HCT116 (cell line): Measurements from ENCODE around the gene DSTYK. TPM values are rescaled to one million over a fixed set of nuclear protein-coding genes. Genes with fewer than 3 reads are reported as not detected.

Source experiments
- ATAC-seq: fragments of 200-7000 bp; cut with Tn5 transposase; 2 replicates; pipeline ENCODE4 v1.9.1; 2020; ENCODE audit warnings: mild to moderate bottlenecking, moderate library complexity
- BruUV-seq: library from RNA; stranded (reverse); fragments of 400-500 nt; replicated peaks from 2 replicates; lab custom pipeline; 2021; lab: Mats Ljungman, UMichigan
- CTCF ChIA-PET: fragments of 300-600 bp; sonication (Branson Sonifier 250); formaldehyde crosslinking; loops from one replicate; lab custom pipeline; 2021; ENCODE audit warnings: antibody characterized with exemption; lab: Charles Lee
- POLR2A ChIA-PET: fragments of 300-600, 350-600 bp; sonication (Branson Sonifier 250); formaldehyde crosslinking; loops from one replicate; lab custom pipeline; 2021; ENCODE audit warnings: antibody characterized with exemption; lab: Charles Lee
- RAD21 ChIA-PET, 2 experiments: fragments of 300-600 bp; sonication (Branson Sonifier 250); formaldehyde crosslinking; loops; one replicate each; lab custom pipeline; 2023; ENCODE audit warnings: low total read pairs in 2 of 2; ENCODE audit not compliant: uncharacterized antibody in 2 of 2, unreplicated experiment in 2 of 2, low non-redundant PET in 1 of 2; lab: Charles Lee
- DNase-seq: peaks from one replicate; pipeline ENCODE4 v3.0.0-alpha.2; 2010; ENCODE audit warnings: low read depth, low spot score
- H2AFZ ChIP-seq: fragments of 200-600 bp; shearing (Covaris generic), sonication (generic); 2 replicates; pipeline ENCODE4 v1.6.1; 2017; ENCODE audit warnings: low read depth, mixed run types, mixed read lengths, antibody characterized with exemption, low read length; ENCODE audit not compliant: poor library complexity, severe bottlenecking
- H3K27ac ChIP-seq: 2 replicates; pipeline ENCODE4 v1.5.1; 2012; ENCODE audit warnings: low read depth, low read length
- H3K27me3 ChIP-seq: fragments of 200-600 bp; sonication (generic); 2 replicates; pipeline ENCODE4 v1.6.1; 2016; ENCODE audit warnings: mixed run types, low read length, mixed read lengths; ENCODE audit not compliant: insufficient read depth
- H3K36me3 ChIP-seq, 2 experiments: fragments of 200-500 bp in 1 of 2; fragments of 200-600 bp in 1 of 2; sonication (Bioruptor generic) in 1 of 2; sonication (generic) in 1 of 2; 2 replicates each; pipeline versions ENCODE4 v1.5.1 to v1.6.1; 2014 to 2016; ENCODE audit warnings: low read length in 2 of 2, inconsistent platforms in 1 of 2, mixed read lengths in 1 of 2, mixed run types in 1 of 2; ENCODE audit not compliant: insufficient read depth in 2 of 2, control insufficient read depth in 1 of 2
- H3K4me1 ChIP-seq, 2 experiments: fragments of 200-600 bp in 1 of 2; sonication (generic) in 1 of 2; 2 replicates each; pipeline versions ENCODE4 v1.5.1 to v1.6.1; 2012 to 2017; ENCODE audit warnings: low read length in 2 of 2, inconsistent platforms in 1 of 2, mild to moderate bottlenecking in 1 of 2, mixed read lengths in 1 of 2, mixed run types in 1 of 2, moderate library complexity in 1 of 2; ENCODE audit not compliant: insufficient read depth in 2 of 2, control insufficient read depth in 1 of 2
- H3K4me2 ChIP-seq: fragments of 200-600 bp; sonication (generic); 2 replicates; pipeline ENCODE4 v1.6.1; 2017; ENCODE audit warnings: mixed run types, low read length, mixed read lengths
- H3K4me3 ChIP-seq, 2 experiments: fragments of 200-600 bp in 1 of 2; sonication (generic) in 1 of 2; replicated peaks in 1 of 2; 2 replicates each; pipeline ENCODE4 v1.5.1; 2011 to 2016; ENCODE audit warnings: low read length in 2 of 2, control low read depth in 1 of 2, low read depth in 1 of 2, mild to moderate bottlenecking in 1 of 2, mixed read lengths in 1 of 2, mixed run types in 1 of 2
- H3K79me2 ChIP-seq: fragments of 200-600 bp; sonication (generic); 2 replicates; pipeline ENCODE4 v1.6.1; 2017; ENCODE audit warnings: mild to moderate bottlenecking, mixed run types, low read length, moderate library complexity, mixed read lengths; ENCODE audit not compliant: insufficient read depth
- H3K9ac ChIP-seq: fragments of 200-600 bp; sonication (generic); 2 replicates; pipeline ENCODE4 v1.6.1; 2016; ENCODE audit warnings: low read length, mixed read lengths
- H3K9me2 ChIP-seq: fragments of 200-600 bp; sonication (generic), shearing (Covaris generic); 2 replicates; pipeline ENCODE4 v1.6.1; 2017; ENCODE audit warnings: mixed run types, mild to moderate bottlenecking, moderate library complexity; ENCODE audit not compliant: insufficient read depth
- H3K9me3 ChIP-seq, 2 experiments: fragments of 200-500 bp in 1 of 2; fragments of 200-600 bp in 1 of 2; sonication (Bioruptor generic) in 1 of 2; sonication (generic) in 1 of 2; 2 replicates each; pipeline ENCODE4 v1.6.1; 2014 to 2017; ENCODE audit warnings: low read length in 2 of 2, mixed read lengths in 2 of 2, inconsistent platforms in 1 of 2, low read depth in 1 of 2, mild to moderate bottlenecking in 1 of 2, mixed run types in 1 of 2, moderate library complexity in 1 of 2; ENCODE audit not compliant: control insufficient read depth in 1 of 2, insufficient read depth in 1 of 2
- H4K20me1 ChIP-seq: fragments of 200-600 bp; sonication (generic), shearing (Covaris generic); 2 replicates; pipeline ENCODE4 v1.6.1; 2017; ENCODE audit warnings: mixed run types, mild to moderate bottlenecking, moderate library complexity; ENCODE audit not compliant: insufficient read depth
- ATF3 ChIP-seq: IDR thresholded peaks from 2 replicates; pipeline ENCODE4 v1.6.1; 2012
- CBX3 ChIP-seq: IDR thresholded peaks from 2 replicates; pipeline ENCODE4 v1.6.1; 2012; ENCODE audit warnings: low read depth
- CEBPB ChIP-seq: IDR thresholded peaks from 2 replicates; pipeline ENCODE4 v1.6.1; 2012; ENCODE audit warnings: low read depth
- CTCF ChIP-seq, 3 experiments: fragments of 200-600 bp in 1 of 3; sonication (generic) in 1 of 3; IDR thresholded peaks in 2 of 3; conservative IDR thresholded peaks in 1 of 3; 2 replicates each; pipeline ENCODE4 v1.5.1; 2012 to 2017; ENCODE audit warnings: low read depth in 2 of 3, low read length in 2 of 3, antibody characterized with exemption in 1 of 3, borderline replicate concordance in 1 of 3, control low read depth in 1 of 3, mild to moderate bottlenecking in 1 of 3, mixed read lengths in 1 of 3, mixed run types in 1 of 3, moderate library complexity in 1 of 3; ENCODE audit not compliant: insufficient read depth in 1 of 3
- ELF1 ChIP-seq: IDR thresholded peaks from 2 replicates; pipeline ENCODE4 v1.6.1; 2012; ENCODE audit warnings: low read depth, borderline replicate concordance
- EZH2 ChIP-seq: fragments of 200-600 bp; sonication (generic); IDR thresholded peaks from 2 replicates; pipeline ENCODE4 v1.6.1; 2017; ENCODE audit warnings: antibody characterized with exemption, mixed run types
- FOSL1 ChIP-seq: IDR thresholded peaks from 2 replicates; pipeline ENCODE4 v1.6.1; 2012; ENCODE audit warnings: low read depth
- POLR2A ChIP-seq: IDR thresholded peaks from 2 replicates; pipeline ENCODE4 v1.7.0; 2011; ENCODE audit warnings: borderline replicate concordance; ENCODE audit not compliant: insufficient read depth, insufficient read length; ENCODE audit errors: extremely low read depth
- POLR2AphosphoS5 ChIP-seq: IDR thresholded peaks from 2 replicates; pipeline ENCODE4 v1.6.1; 2011; ENCODE audit warnings: mild to moderate bottlenecking, low read depth, low read length, moderate library complexity
- RAD21 ChIP-seq: IDR thresholded peaks from 2 replicates; pipeline ENCODE4 v1.6.1; 2012; ENCODE audit warnings: low read depth, mild to moderate bottlenecking
- REST ChIP-seq: IDR thresholded peaks from 2 replicates; pipeline ENCODE4 v1.6.1; 2012; ENCODE audit warnings: low read depth
- SIN3A ChIP-seq: IDR thresholded peaks from 2 replicates; pipeline ENCODE4 v1.6.1; 2012; ENCODE audit warnings: low read depth
- SP1 ChIP-seq: IDR thresholded peaks from 2 replicates; pipeline ENCODE4 v1.6.1; 2012; ENCODE audit warnings: low read depth
- SRF ChIP-seq: IDR thresholded peaks from 2 replicates; pipeline ENCODE4 v1.6.1; 2012; ENCODE audit warnings: low read depth
- TCF7L2 ChIP-seq: IDR thresholded peaks from 2 replicates; pipeline ENCODE4 v1.7.0; 2011; ENCODE audit warnings: borderline replicate concordance, inconsistent platforms; ENCODE audit not compliant: insufficient read depth, insufficient read length; ENCODE audit errors: extremely low read depth
- ZFX ChIP-seq: fragments of 450-650 bp; IDR thresholded peaks from 2 replicates; pipeline ENCODE4 v1.6.1; 2017
- ZNF274 ChIP-seq: fragments of 200-500 bp; sonication (Bioruptor generic); IDR thresholded peaks from 2 replicates; pipeline ENCODE4 v1.6.1; 2014; ENCODE audit warnings: mild to moderate bottlenecking, low read depth, low read length, inconsistent platforms
- intact Hi-C: fragments of 100-400 bp; cut with micrococcal nuclease; formaldehyde crosslinking; loops from 2 replicates; pipeline ENCODE4 v1.10.0; 2022
- total RNA-seq: library from RNA; stranded (reverse); gene quantifications from one replicate; pipeline ENCODE4 v1.2.1, GENCODE V29; 2021; ENCODE audit not compliant: unreplicated experiment

The DSTYK gene
- total RNA-seq, 1 experiment from 2014 or later = 6.6 TPM

GRCh38 chr1:205237526-205238484 is 26.3 kb upstream of the DSTYK start (continued):
- TF ChIP-seq FOSL1 (no peak), SRF (no peak), TCF7L2 (no peak), CEBPB (no peak), RAD21 (no peak), CTCF (IDR thresholded peaks at IDR 0.05 in 2 of 3, conservative IDR thresholded peaks at IDR 0.05 in 1 of 3; ENCODE audit: borderline replicate concordance in 1 of 3, insufficient read depth in 1 of 3, low read depth in 2 of 3, low read length in 2 of 3) (no peak), EZH2 (no peak), CBX3 (no peak)

- ATAC-seq = no peak
- CTCF ChIA-PET = interaction anchor here (1.5 kb wide), 1 partner anchor 175 kb away, joined by 3 read pairs; no protein-coding TSS in a partner anchor
- H3K9me3 ChIP-seq = no peaks in the 10 kb centered on the region
- no peak for DNase-seq
- TF ChIP-seq CEBPB (no peak), REST (no peak), ELF1 (no peak), SIN3A (no peak), POLR2A (no peak), POLR2AphosphoS5 (no peak), ZFX (no peak), ZNF274 (no peak), EZH2 (no peak), CBX3 (no peak), SP1 (no peak), FOSL1 (no peak), ATF3 (no peak), SRF (no peak)
- TF ChIP-seq, all 23 proteins: peak for 0
- H3K27me3 ChIP-seq = no peaks in the 10 kb centered on the region
- intact Hi-C loops = no loop called here
- H3K4me2 ChIP-seq = no peak overlapping the region
- H3K36me3 ChIP-seq = no peaks in the 10 kb centered on the region
- POLR2A ChIA-PET = no interaction called here
- no peaks in the 10 kb centered on the region for H3K4me1 ChIP-seq
- H3K79me2 ChIP-seq = no peaks in the 10 kb centered on the region
- no peaks in the 10 kb centered on the region for H3K9me2 ChIP-seq
- no peak overlapping the region for H3K27ac ChIP-seq
- RAD21 ChIA-PET = no interaction called here
- no peak overlapping the region for H3K4me3 ChIP-seq
- BruUV-seq = no TSS peak
- no peaks in the 10 kb centered on the region for H4K20me1 ChIP-seq
- no peak overlapping the region for H2AFZ ChIP-seq
- H3K9ac ChIP-seq = no peak overlapping the region
Measured at GRCh38 chr1:205236951-205237475, 25.5 kb upstream of the DSTYK start.
